HTERT RPE-1 (cell line): ENCODE data around the gene GNG7.
"Not testable (repeated sequence)": the region's sequence is repeated elsewhere in the genome, so short reads cannot be mapped to it uniquely, and the experiment has no call there.

Source experiments
- in situ Hi-C: fragments of 300-500 bp; cut with MboI; formaldehyde crosslinking; loops from 4 replicates; pipeline ENCODE4 v1.14.3; 2020; ENCODE audit warnings: low sequenced_read_pairs

GNG7 gene

DNA sequence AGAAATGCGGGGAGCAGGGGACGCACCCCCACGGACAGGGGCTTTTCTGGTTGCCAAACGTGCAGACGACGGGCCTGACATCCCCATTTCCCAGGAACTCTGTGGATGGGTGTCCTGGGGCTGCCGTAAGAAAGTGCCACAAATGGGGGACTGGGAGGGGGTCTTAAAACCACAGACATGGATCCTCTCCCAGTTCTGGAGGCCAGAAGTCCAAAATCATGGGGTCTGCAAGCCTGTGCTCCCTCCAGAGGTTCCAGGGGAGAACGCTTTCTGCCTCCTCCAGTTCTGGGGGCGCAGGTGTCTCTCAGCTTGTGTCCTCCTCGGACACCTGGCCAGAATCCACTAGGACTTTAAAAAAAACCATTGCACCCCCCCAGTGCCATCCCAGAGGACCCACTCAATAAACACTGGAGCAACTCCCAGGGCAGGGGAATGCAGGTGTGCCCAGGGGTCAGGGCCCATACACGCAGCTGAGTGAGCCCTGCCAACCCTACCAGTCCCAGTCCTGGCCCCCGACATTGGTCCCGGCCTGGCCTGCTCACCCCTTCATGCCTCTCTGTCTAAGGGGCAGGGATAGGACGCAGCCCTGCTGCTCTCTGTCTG, 122.7 kb downstream of the GNG7 start:
- in situ Hi-C loops: no loop called here

DNA sequence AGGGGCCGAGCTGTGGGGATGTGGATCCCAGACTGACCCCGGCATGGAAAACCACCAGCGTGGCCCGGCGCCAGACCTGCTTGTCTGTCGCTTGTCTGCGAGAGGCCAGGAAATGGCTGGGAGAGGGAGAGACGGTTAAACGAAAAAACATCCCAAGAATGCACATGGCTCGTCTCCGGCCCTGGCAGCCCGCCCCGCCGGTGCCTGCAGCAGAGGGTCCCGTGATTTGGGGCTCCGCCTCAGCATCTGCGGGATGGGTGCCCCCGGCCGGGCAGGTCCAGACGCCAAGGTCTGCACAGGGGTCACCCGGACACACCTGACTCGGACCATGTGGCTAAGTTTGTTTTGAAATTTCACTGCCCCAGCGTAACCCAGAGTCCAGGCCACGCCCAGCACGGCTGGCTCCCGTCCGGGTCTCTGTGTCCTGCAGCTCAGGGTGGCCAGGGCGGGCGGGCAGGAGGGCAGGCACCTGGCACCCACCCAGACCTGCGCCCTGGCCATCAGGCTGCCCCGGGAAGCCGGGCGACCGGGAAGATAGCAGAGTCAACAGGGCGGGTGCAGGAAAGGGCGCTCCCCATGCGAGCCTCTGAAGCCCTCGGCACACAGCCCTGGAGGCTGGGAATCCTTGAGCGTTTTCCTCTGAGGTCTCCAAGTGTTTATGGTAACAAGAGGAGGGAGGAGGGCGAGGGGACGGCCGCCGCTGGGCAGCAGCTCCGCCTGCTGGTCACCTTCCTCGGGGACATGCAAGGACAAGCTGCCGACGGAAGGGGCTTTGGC, 123.4 kb downstream of the GNG7 start:
- in situ Hi-C loops: no loop called here

DNA sequence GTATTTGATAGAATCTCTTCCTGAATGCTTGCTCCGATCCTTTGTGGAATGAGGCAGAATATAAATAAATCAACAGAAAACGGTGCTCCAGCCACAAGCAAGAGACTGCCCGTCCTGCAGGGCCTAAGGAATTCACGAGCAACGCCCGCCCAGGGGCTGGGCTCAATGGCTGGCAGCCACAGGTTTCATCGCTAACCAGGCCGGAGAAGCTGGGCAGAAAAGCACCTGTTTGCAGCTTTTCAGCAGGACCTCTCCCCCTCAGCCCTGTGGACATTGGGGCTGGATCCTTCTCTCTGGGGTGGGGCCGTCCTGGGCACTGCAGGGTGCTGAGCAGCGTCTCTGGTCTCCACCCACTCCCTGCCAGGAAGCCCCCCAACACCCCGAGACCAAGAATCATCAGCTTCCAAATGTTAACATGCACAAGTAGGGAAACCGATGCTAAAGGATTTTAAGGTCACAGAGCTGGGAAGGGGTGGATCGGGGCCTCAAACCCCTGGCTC, 124.1 kb downstream of the GNG7 start:
- in situ Hi-C loops: no loop called here

DNA sequence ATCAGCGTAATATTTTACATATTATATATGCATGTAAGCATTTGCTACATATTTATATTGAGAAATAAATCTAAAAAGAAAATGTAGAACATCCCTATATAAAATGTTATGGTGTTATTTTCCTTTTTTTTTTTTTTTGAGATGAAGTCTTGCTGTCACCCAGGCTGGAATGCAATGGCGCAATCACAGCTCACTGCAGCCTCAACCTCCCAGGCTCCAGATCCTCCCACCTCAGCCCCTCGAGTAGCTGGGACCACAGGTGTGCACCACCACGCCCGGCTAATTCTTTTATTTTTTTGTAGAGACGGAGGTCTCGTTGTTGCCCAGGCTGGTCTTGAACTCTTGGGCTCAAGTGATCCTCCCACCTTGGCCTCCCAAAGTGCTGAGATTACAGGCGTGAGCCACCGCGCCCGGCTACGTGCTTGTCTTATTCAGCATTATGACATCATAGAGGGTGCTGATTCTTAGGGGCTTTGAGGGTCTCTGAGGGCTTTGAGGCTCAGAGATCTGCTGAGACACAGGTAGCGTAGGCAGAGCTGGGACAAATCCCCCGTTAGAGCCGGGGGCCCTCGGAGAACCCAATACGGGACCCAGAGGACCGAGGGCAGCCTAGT, 124.7 kb downstream of the GNG7 start:
- in situ Hi-C loops: no loop called here

DNA sequence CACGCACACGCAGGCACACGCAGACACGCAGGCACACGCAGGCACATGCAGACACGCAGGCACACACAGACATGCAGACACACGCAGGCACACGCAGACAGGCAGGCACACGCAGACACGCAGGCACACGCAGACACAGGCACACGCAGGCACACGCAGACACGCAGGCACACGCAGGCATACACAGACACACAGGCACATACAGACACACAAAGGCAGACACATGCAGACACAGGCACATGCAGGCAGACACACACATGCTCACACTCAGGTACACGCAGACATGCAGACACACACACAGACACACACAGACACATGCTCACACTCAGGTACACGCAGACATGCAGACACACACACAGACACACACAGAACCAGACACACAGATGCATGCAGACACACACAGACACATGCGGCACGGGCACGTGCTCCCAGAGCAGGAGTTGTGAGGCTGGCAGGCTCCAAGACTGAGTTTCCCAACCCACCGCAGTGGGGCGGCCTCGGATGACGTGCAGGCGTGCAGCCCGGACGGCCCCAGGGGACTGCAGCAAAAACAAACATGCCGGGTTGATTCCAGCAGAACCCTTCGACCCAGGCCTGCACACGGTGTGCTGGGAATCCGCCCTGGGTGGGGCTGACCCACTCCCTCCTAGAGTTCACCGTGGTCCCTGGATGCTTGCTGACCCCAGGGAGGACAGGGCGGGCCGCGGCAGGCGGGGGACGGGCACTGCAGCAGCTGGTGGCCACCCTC, 126.6 kb downstream of the GNG7 start:
- in situ Hi-C loops: no loop called here

DNA sequence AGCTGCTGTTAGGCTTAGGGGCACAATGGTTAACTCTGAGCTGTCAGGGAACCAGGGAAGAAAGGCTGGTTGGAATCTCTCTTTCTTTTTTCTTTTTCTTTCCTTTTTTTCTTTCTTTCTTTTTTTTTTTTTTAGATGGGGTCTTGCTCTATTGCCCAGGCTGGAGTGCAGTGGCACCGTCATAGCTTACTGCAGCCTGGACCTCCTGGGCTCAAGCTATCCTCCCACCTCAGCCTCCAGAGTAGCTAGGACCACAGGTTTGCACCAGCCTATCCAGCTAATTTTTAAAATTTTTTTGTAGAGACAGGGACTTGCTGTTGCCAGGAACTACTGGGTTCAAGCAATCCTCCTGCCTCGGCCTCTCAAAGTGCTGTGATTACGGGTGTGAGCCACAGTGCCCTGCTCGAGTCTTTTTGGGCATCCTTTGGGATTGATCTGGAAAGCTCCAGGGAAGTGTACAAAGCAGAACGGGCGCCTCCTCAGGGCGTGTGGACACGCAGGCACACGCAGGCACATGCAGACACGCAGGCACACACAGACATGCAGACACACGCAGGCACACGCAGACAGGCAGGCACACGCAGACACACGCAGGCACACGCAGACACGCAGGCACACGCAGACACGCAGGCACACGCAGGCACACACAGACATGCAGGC, 127.4 kb downstream of the GNG7 start:
- in situ Hi-C loops: no loop called here

DNA sequence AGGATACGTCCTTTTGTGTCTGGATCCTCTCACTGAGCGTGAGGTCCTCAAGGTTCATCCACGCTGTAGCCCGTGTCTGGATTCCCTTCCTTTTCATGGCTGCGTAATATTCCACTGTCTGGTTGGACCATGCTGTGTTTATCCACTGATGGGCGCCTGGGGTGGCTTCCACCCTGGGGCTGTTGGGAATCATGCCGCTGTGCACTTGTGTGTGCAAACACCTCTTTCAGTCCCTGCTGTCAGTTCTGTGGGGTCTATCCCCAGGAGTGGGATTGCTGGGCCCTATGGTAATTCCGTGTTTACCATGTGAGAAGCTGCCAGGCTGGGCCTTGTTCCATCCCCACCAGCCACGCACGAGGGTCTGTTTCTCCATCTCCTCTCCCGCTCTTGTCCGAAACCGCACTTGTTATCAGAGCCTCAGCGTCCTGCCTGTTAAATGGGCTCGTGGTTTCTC, 128.0 kb downstream of the GNG7 start:
- in situ Hi-C loops: no loop called here

DNA sequence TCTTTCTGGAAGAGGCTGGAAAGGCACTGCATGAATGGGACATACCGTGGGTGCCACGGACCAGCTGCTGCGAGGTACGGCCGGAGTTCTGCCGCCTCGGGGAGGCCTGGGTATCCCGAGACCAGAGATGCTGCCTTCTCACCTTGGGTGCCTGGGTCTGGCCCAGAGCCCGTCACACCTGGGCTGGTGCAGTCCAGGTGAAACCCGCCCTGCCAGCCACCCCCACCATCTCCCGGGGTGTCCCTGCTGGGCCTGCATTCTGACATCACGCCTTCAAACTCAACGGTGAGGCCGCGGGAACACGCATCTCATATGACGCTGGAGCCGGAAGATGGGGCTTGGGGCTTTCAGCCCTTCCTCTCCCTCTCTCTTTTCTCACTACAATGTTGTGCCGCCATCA, 128.6 kb downstream of the GNG7 start:
- in situ Hi-C loops: no loop called here

DNA sequence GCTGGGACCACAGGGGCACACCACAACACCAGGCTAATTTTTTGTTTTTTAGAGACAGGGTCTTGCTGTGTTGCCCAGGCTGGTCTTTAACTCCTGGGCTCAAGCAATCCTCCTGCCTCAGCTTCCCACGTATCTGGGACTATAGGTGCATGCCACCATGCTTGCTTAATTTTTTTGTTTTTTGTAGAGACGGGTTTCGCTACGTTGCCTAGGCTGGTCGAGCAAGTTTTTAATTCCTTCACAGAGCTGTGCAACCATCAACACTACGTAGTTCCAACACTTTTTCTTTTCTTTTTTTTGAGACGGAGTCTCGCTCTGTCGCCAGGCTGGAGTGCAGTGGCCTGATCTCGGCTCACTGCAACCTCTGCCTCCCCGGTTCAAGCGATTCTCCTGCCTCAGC, 130.3 kb downstream of the GNG7 start:
- in situ Hi-C loops: not testable (repeated sequence)

DNA sequence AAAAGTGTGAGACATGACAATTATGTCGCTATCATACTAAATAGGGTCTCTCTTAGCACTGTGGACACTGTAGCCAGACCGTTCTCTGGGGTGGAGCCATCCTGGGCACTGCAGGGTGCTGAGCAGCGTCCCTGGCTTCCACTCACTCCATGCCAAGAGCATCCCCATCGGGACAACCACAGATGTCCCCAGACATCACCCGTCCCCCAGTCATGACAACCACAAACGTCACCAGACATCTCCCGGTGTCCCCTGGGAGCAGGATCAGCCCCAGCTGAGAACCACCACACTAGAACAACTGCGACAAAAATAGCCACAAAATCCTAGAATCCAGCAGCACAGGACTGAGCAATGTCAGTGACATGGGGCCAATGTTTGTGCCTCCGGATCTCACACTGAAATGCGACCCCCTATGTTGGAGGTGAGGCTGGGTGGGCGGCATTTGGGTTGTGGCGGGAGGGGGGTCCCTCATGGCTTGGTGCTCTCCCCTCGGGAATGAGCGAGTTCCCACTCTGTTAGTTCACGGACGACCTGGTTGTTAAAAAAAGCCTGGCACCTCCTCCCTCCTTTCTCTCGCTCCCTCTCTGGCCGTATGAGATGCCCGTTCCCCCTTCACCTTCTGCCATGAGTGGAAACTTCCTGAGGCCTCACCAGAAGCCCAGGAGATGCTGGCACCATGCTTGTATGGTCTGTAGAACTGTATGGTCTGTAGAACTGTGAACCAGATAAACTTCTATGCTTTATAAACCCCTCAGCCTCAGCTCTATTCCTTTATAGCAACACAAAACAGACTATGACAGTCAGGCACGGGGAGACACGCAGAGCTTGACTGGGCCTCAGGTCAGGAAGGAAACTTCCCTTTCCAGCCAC, 132.7 kb downstream of the GNG7 start:
- in situ Hi-C loops: no loop called here

DNA sequence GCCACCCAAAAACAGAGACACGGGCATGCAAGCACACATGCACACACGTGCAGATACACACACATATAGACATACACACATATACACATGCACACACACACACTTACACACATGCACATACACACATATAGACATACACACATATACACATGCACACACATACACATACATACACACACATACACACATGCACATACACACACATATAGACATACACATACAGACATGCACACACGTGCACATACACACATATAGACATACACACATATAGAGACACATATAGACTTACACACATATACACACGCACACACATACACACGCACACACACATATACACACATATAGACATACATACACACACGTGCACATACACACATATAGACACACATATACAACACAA, 134.5 kb downstream of the GNG7 start:
- in situ Hi-C loops: no loop called here

DNA sequence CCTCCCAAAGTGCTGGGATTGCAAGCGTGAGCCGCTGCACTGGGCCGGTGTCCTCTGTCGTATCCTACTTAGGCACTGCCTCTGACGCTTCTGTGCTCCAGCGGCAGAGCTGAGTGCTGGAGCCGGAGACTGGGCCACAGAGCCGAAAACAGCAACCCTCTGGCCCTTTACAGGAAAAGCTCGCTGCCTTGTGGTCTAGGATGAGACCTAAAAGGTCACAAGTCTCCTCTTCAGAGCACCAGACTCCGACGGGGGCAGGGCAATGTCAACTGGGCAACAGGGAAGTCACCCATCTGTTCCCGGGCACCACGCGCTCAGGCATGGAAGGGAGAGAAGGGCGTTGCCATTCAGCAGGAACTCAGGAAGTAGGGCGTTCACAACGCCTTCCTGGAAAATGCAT, 134.9 kb downstream of the GNG7 start:
- in situ Hi-C loops: no loop called here

DNA sequence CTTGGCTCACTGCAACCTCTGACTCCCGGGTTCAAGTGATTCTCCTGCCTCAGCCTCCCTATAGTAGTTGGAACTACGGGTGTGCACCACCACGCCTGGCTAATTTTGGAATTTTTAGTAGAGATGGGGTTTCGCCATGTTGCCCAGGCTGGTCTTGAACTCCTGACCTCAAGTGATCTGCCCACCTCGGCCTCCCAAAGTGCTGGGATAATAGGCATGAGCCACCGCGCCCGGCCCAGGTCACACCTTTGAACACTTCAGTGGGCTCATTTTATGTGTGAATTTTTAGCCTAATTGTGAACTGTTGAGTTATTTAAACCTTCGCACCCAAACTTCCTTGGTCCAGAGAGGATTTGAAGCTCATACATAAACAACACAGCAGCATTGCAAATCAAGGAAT, 138.9 kb downstream of the GNG7 start:
- in situ Hi-C loops: not testable (repeated sequence)

DNA sequence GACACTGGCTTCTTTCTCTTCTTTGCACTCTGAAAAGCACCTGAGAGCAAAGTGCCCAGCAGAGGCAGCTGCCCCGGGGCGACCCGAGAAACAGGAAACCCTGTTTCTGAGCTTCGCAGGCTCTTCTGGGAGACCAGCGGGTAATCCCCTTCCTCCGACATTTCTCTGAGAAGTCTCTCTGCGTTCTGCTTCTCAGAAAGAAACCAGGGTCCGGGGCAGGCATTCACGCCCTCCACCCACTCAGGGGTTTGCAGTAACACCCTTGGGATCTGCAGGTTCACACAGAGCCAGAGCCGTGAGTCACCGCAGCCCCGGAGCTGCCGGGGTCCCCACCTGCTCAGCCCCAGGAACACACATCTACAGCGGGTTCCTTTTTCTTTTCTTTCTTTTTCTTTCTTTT, 140.6 kb downstream of the GNG7 start:
- in situ Hi-C loops: no loop called here

DNA sequence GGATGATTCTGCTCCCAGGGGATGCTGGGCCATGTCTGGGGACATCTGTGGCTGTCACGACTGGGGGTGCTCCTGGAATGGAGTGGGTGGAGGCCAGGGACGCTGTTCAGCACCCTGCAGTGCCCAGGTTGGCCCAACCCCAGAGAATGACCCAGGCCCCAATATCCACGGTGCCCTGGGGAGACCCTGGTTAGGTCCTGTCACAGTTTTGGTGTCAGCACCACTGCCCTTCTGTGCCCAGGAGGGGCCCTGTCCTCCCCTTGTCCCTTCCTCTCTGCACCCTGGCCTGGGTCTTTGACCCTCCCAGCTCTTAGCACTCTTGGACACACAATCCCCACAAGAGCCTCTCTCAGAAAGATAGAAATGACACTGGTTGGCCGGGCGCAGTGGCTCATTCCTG, 141.3 kb downstream of the GNG7 start:
- in situ Hi-C loops: no loop called here

DNA sequence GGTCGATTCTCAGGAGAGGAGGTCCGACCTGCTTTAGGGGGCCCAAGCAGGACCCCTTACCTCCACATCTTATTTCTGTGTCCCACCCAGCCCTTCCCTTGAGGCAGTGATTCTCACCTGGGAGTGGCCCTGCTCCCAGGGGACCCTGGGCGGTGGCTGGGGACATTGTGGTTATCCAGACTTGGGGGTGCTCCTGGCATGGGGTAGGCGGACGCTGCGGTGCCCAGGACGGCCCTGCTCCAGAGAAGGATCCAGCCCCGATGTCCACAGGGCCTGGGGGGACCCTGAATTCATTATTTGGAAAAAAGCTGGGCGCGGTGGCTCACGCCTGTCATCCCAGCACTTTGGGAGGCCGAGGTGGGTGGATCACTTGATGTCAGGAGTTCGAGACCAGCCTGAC, 142.1 kb downstream of the GNG7 start:
- in situ Hi-C loops: no loop called here

DNA sequence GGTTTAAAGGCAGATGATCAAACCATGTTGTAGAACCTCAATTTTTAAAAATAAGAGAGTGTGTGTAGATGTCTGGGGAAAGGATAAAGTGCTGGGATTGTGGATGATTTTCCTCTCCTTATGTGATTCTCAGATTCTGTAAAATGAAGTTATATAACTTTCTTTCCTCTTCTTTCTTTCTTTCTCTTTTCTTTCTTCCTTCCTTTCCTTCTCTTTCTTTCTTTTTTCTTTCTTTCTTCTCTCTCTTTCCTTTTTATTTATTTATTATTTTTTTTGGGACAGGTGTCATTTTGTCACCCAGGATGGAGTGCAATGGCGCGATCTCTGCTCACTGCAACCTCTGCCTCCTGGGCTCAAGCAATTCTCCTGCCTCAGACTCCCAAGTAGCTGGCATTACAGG, 144.0 kb downstream of the GNG7 start:
- in situ Hi-C loops: no loop called here

DNA sequence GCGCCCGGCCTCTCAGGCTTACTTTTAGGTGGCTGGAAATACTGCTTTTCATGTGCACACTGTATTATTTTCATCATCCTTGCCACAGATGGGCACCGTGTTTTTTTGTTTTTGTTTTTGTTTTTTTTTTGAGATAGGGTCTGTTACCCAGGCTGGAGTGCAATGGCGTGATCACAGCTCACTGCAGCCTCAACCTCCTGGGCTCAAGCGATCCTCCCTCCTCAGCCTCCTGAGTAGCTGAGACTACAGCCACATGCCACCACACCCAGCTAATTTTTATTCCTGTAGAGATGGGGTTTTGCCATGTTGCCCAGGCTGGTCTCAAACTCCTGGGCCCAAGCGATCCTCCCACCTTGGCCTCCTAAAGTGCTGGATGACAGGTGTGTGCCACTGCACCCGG, 144.4 kb downstream of the GNG7 start:
- in situ Hi-C loops: not testable (repeated sequence)

DNA sequence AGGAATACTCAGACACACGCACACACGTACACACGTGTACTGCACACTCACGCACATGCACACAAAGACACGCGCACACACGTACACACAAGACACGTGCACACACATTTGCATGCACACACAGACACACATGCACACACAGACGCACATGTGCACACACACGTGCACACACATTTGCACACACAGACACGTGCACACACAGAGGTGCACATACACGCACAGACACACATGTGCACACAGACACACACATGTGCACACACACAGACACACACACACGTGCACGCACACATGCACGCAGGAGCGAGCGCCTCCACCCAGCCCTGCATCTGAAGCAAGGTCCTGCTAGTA, 145.4 kb downstream of the GNG7 start:
- in situ Hi-C loops: no loop called here
